HG03280 (cell line): ENCODE measurements around the gene ABI3BP.

Source experiments
- ATAC-seq: cut with Tn5 transposase; IDR thresholded peaks from one replicate; pipeline ENCODE4 v1.9.1; 2021; ENCODE audit warnings: mild to moderate bottlenecking, moderate library complexity; ENCODE audit not compliant: unreplicated experiment

ABI3BP gene

DNA sequence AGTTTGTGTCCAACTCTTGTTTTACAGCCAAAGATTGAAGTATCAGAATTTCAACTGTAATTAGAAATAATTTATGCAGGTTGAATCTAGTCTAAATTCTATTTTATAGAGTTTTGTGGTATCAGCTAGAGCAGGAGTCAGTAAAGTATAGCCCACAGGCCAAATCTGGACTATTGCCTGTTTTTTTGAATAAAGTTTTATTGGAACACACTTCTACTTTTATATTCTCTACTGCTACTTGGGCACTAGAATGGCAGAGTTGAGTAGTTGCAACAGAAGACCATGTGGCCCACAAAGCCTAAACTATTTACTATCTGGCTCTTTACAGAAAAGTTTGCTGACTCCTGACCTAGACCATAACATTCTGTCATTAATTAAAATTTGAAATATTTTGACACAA, 247.6 kb downstream of the ABI3BP start:
- no peak for ATAC-seq

DNA sequence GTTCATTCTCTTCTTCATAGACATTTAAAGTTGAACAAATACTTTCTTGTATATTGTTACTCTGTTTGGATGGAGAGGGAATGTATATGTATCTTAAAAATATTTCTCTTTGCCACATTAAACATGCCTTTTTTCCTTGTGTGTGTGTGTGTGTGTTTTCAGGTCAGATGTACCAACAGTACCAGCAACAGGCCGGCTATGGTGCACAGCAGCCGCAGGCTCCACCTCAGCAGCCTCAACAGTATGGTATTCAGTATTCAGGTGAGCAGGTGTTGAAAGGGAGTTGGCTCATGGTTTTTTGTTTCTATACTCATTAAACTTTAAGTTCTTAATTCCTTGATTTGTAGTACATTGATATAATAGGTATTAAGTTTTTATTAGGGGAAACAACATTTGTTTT, 248.6 kb downstream of the ABI3BP start:
- no peak for ATAC-seq

DNA sequence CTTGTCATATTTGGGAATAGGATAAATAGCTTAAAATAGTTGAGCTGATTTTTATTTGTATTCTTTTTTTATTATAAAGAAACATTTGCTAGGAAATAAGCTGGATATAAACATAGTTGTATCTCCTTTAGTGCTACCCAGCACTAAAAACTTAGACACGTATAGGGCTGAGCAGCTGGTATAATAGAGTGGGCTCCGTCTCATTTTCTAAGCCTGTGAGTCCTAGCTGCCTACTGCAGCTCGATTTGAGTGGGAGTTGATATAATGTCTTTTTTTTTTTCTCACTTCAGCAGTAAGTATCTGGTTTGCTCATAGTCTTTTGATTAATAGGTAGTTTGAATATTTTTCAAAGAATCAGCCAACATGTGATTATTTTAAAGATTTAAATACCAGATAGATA, 249.7 kb downstream of the ABI3BP start:
- ATAC-seq, result no peak

DNA sequence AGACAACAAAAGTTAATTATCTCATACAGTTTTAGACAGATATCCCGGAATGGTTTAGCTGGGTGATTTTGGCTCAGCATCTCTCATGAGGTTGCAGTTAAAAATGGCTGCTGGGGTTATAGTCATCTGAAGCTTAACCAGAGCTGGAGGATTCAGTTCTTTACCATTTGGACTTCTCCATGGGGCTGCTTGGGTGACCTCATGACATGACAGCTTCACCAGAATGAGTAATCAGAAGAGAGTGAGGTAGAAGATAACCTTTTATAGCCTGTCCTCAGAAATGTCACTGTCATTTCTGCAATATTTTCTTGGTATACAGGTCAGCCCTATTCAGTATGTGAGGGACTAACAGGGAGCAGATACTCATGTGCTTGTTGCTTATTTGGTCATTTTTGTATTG, 253.0 kb downstream of the ABI3BP start:
- ATAC-seq, result no peak

DNA sequence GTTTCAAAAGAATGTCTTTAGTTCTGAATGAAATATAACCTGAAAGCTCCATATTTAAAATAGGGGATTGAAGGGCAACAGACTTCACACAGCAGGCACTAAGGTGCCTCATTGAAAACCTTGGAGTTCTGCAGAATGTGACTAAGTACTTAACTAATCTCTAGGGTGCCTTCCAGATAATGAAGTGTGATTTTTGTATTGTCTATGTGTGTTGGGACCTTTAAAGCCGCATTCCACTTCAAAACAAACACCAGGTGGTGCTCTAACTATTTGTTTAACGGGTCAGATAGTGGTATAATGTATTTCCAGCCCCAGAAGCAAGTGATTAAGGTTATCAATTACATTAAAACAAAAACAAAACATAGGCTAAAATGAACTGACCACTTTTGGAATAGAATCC, 255.9 kb downstream of the ABI3BP start:
- no peak for ATAC-seq

DNA sequence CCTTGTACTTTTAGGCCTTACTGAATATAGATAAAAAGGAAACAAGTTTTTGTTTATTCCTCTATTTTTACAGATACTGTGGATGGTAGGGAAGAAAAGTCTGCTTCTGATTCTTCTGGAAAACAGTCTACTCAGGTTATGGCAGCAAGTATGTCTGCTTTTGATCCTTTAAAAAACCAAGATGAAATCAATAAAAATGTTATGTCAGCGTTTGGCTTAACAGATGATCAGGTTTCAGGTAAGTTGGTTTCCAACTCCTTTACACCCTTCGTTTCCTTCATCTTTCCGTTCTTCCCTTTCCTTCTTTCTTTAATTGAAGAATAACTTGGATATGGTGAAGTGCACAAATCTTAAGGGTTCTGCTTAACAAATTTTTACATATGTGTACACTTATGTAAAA, 260.8 kb downstream of the ABI3BP start:
- no peak for ATAC-seq

DNA sequence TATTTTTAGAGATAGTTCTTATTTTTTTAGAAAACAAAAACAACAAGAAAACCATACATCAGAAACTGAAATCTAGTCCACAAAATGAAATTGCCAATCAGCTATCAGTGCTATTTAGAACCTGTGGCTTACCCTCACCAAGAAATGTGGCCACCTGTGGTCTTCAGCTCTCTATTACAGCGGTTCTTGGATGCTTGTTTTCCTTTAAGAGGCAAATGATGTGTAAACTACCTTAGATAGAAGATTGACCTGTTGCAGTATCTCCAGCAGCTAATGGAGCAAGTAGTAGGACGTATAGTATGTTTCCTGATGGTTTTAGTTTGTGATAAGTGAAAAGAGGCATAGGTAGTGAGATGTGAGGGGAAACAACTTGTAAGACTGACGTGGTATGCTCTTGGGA, 262.7 kb downstream of the ABI3BP start:
- ATAC-seq, result no peak

DNA sequence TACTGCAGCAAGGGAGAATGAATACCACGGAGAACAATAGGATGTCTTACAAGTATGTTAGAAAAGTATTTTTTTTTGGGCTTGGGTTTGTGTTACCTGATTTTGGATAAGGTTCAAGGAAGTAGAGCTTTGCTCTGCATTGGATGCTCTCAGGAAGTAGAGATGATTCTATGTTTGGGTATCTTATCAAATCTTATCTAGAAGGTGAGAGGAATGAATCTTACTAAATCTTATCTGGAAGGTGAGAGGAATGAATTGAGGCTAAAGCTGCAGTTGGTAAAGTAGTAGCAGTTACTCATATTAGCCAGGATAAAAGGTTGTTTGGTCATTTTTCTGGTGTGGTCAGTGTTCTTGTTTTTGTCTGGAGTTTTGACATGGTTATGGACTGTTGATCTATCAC, 266.5 kb downstream of the ABI3BP start:
- ATAC-seq, result no peak

DNA sequence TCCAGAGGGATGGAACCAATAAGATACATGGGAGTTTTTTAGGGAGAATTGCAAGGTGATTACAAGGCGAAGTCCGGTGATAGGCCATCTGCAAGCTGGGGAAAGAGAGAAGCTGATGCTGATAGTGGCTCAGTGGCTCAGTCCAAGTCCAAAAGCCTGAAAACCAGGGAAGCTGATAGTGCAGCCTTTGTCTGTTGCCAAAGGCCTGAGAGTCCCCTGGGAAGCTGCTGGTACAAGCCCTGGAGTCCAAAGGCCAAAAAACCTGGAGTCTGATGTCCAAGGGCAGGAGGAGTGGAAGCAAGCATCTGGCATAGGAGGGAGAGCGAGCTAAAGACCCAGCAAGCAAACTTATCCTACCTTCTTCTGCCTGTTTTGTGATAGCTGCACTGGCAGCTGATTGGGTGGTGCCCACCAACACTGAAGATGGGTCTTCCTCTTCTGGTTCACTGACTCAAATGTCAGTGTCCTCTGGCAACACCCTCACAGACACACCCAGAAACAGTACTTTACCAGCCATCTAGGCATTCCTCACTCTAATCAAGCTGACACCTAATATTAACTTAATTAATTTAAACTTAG, 267.2 kb downstream of the ABI3BP start:
- ATAC-seq, result no peak

DNA sequence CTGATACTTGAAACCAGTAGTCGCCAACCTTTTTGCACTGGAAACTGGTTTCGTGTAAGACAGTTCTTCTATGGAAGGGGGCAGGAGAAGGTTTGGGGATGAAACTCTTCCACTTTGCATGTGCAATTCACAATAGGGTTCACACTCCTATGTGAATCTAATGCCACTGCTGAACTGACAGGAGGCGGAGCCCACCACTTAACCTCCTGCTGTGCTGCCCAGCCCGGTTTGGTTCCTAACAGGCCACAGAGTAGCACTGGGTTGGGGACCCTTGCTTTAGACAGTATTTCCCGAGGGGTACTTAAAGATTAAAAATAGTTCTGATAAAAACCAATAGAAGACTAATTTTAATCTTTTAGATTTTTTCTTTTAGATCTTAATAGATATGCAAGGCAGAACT, 272.8 kb downstream of the ABI3BP start:
- no peak for ATAC-seq

DNA sequence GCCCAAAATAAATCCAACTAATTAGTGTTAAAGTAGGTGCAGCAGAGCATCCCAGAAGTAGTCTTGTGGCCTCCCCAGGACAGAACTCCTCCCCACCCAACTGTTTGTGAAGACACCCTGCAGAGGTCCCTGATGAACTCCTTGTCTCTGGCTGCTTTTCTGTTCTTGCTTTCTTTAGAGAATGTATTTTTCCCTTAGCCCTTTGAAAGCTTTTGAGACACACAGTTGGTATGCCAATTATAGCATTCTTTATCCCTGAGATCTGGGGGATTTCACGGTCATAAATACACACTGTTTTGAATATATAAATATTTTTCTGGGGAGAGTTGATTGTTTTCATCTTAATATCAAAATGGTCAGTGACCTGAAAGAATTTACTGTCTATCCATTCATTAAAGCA, 274.1 kb downstream of the ABI3BP start:
- no peak for ATAC-seq

DNA sequence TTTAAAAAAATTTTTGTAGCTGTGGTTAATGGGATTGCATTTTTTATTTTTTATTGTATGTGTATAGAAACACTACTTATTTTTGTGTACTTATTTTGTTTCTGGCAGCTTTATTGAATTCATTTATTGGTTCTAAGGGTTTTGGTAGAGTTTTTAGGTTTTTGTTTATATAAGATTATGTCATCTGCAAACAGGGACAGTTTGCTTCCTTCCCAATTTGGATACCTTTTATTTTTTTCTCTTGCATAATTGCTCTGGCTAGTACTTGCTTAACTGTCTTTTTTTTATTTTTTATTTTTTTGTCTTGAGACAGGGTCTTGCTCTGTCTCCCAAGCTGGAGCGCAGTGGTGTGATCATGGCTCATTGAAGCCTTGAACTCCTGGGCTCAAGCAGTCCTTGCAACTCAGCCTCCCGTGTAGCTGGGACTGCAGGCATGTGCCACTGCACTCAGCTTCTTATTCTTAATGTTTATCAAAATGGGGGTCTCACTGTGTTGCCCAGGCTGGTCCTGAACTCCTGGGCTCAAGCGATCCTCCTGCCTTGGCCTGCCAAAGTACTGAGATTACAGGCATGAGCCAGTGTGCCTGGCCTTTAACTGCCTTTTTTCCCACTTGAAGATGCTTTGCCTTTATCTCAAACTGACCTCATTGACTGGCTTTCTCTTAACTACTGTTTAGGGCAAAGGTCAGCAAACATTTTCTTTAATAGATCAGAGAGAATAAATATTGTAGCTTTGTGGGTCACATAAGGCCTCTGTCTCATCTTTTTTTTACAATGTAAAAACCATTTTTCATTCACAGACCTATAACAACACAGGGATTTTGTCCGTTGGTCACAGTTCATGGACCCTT, 275.4 kb downstream of the ABI3BP start:
- ATAC-seq, result no peak

DNA sequence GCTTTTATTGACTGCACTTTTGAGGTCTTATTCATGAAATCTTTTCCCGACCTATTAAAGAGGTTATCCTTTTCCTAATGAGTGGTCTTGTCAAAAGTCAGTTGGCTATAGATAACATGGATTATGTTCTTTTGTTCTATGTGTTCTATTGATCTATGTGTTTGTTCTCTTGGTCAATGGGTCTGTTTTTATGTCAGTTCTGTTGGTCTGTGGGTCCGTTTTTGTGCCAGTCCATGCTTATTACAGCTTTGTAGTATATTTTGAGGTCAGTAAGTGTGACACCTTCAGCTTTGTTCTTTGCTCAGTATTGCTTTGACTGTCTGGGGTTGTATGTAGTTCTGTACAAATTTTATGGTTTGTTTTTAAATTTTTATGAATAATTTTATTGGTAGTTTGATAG, 276.2 kb downstream of the ABI3BP start:
- no peak for ATAC-seq

DNA sequence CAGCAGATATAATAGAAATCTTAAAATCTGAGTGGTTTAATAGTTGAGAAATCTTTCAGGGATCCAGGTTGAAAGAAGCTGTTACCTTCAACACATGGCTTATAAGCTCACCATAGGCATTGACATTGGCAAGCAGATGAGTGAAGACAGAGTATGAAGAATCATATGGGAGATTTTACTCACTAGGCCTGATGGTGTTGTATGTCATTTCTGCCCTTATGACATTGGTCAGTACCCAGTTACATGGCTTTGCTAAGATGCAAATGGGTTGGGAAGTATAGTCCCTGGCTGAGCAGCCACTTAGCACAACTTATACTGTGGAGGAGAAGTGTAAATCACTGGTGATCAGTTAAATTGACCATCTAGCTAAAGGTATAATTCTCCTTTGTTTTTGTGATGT, 278.0 kb downstream of the ABI3BP start:
- no peak for ATAC-seq

DNA sequence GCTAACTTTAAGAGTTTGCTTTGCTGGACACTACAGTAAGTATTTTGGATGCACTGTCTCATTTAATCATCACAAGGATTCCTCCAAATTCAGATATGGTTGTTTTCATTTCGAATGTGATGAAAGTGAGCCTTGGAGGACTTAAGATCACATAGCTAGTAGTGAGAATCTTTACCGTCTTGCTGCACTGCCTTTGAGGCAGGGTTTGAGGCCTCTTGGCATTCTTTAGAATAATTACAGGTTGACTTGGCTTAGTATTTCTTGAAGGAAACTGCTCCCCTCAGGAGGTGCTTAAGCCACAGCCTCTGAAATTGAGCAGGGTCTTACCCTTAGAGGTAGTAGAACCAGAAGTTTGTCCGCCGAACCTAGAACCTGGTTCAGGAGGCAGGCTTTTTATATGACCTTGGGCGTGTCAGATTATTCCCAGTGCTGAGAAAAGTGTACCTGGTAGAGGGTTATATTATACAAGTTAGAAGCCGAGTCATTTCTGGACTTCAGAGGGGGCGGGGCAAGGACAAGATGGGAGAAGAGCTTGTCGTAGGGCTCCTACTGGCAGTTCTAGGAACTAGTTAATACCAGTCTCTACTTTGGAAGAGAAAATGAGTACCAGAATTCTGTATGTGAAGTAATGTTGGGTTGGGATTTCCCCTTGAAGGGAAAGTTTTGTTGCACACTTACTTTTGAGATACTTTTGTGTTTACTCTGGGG, 282.8 kb downstream of the ABI3BP start:
- peak; percentile 34 for ATAC-seq

DNA sequence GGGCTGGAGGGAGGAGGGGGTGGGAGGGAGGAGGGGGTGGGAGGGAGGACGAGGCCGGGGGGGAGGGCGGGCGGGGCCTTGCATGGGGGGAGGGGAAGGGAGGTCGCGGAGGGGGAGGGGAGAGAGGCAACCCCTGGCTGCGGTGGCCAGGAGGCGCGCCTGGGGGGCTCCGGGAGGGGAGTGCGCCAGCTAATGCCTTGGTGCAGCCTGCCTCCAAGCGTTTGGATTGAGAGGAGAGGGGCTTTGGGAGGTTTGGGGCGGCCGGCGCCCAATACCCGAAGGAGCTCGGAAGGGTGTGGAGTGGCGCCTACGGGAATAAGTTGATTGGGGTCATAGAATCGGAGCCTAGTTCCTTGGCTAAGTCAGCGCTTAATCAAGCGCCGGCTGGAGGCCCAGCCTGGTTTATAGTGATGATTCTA, 283.4 kb downstream of the ABI3BP start:
- ATAC-seq, result peak; percentile 3

DNA sequence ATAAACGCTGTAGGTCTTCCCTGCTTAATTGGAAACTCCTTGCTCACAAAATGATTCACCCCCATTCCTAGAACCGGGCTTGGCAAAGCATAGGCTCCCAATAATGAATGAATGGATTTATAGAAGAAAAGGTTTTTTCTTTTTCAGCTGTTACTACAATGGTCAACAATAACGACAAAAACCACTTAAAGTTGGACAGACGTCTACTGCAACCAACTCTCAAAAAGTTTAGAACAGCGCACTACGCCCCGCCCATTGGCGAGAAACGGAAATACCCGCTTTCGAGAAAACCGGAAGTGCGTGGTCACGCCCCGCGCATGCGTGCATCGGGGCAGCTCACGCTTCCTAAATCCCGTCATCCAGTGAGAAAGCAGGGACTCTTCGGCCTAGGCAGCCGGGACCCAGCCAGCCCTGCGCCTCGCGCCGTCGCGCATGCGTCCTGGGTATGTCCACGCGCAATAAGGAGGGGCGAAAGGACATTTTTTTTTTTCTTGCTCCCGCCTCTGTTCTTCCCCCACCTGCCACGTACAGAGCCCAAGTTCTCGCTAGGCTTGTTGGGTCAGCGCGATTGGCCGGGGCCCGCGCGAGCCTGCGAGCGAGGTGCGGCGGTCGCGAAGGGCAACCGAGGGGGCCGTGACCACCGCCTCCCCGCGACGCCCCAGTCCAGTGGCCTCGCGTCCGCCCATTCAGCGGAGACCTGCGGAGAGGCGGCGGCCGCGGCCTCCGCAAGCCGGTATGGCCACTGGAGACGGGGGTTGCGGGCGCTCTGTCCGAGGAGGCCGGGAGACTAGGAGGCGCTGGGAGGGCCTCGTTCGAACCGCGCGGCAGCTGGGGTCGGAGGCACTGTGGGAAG, 284.0 kb downstream of the ABI3BP start, which contains the start of gene TFG:
TSS of gene TFG (plus strand) at position 506 of the 853 bp plus-strand sequence. CDS start 4,192 bp downstream, outside the sequence.
- peak; percentile 92 for ATAC-seq

DNA sequence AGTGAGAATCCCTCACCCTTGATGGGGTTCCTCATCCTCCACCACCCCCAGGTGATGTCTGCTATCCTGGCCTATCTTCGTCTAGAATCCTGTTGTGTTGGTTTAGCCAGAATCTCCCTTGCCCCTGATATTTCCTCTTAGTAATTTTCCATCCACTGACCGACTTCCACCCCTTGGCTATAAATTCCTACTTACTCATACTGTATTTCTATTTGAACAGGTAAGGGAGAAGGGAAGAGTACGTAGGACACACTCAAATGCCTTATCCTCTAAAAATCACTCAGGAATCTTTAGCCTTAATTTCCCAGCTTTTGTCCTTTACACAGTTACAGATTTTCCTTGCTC, 284.6 kb downstream of the ABI3BP start:
- ATAC-seq, result no peak

DNA sequence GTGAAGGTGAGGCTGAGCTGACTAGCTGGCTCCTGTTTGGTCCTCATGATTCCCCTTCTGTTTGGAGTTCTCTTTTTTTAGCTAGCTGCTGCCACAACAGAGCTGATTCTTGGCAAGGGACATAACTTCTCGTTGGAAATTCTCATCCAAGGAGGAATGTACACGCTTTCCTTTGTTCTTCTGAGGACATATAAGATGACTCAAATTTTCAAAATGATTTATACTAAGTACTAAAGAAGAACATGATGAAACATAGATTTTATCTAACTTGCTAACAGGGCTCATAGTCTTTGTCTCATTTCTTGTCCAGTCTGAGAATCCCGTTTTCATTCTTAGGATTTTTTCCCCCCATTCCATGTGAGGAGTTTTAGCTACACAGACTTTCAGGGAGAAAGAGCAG, 286.9 kb downstream of the ABI3BP start:
- ATAC-seq, result no peak

DNA sequence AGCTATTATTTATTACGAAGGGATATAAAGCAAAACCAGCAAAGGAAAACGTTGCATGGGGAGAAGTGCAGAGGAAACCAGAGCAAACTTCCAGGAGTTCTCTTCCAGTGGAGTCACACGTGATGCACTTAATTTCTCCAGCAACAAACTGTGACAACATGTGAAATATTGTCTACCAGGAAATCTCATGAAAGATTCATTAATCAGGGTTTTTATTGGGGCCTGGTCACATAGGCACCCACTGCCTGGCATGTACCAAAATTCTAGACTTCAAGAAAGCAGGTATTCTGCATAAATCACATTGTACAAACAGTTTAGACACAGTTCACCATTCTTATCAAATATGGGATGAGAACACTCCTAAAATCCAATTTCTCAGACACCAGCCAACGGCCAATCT, 289.4 kb downstream of the ABI3BP start:
- no peak for ATAC-seq

DNA sequence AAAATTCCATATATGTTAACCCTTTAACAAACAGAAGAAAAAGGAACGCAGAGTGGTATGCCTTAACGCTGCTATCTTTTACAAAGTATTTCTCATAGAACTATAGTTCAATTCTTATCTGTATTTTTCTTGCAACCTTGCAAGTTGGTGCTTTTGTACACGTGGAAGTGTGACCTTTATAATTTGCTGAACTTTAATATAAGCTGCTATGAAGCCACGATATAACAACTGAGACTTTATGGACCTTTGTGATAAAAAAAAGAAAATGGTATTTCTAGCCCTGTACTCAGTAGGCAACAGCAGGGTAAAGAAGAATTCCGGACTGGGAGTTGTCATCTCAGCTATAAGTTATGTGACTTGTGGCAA, 290.3 kb downstream of the ABI3BP start:
- ATAC-seq, result no peak
